SJSA1 (cell line): ENCODE results near the gene ELFN2. TPM values are rescaled to one million over a fixed set of nuclear protein-coding genes. Genes with fewer than 3 reads are reported as not detected.

Source experiments
- DNase-seq, 2 experiments: peaks; one replicate each; pipeline ENCODE4 v3.0.0-alpha.2; 2015 to 2020; ENCODE audit warnings: low spot score in 2 of 2, low read depth in 1 of 2
- H3K27ac ChIP-seq: fragments of 250-450 bp; sonication (Bioruptor Pico); 2 replicates; pipeline ENCODE4 v1.5.1; 2020; ENCODE audit warnings: mild to moderate bottlenecking, moderate library complexity
- H3K27me3 ChIP-seq: fragments of 250-450 bp; sonication (Bioruptor Pico); replicated peaks from 2 replicates; pipeline ENCODE4 v1.5.1; 2020; ENCODE audit warnings: mild to moderate bottlenecking, moderate library complexity
- H3K36me3 ChIP-seq: fragments of 250-450 bp; sonication (Bioruptor Pico); 2 replicates; pipeline ENCODE4 v1.5.1; 2020; ENCODE audit warnings: mild to moderate bottlenecking
- H3K4me1 ChIP-seq: fragments of 250-450 bp; sonication (Bioruptor Pico); replicated peaks from 2 replicates; pipeline ENCODE4 v1.6.1; 2021; ENCODE audit warnings: mild to moderate bottlenecking
- H3K4me3 ChIP-seq: fragments of 250-450 bp; sonication (Bioruptor Pico); 2 replicates; pipeline ENCODE4 v1.5.1; 2020; ENCODE audit warnings: mild to moderate bottlenecking
- H3K9me3 ChIP-seq: fragments of 250-450 bp; sonication (Bioruptor Pico); replicated peaks from 2 replicates; pipeline ENCODE4 v1.5.1; 2020; ENCODE audit warnings: mild to moderate bottlenecking
- total RNA-seq: library from RNA; depleted of rRNA; stranded (reverse); fragments of >200 nt; shearing (Covaris generic); gene quantifications from 2 replicates; pipeline ENCODE4 v1.2.3, GENCODE V29; 2014

Gene ELFN2
- total RNA-seq, 1 experiment from 2014 or later: 0.11 TPM

GRCh38 chr22:37370306-37370979 is 56.8 kb downstream of the ELFN2 start:
- H3K9me3 ChIP-seq: no peaks in the 10 kb centered on the region
- no peaks in the 10 kb centered on the region for H3K36me3 ChIP-seq
- H3K4me3 ChIP-seq: no peak overlapping the region
- H3K4me1 ChIP-seq: no peaks in the 10 kb centered on the region
- DNase-seq: no peak
- no peak overlapping the region for H3K27ac ChIP-seq
- peaks cover 15% of the 10 kb centered on the region for H3K27me3 ChIP-seq

DNA sequence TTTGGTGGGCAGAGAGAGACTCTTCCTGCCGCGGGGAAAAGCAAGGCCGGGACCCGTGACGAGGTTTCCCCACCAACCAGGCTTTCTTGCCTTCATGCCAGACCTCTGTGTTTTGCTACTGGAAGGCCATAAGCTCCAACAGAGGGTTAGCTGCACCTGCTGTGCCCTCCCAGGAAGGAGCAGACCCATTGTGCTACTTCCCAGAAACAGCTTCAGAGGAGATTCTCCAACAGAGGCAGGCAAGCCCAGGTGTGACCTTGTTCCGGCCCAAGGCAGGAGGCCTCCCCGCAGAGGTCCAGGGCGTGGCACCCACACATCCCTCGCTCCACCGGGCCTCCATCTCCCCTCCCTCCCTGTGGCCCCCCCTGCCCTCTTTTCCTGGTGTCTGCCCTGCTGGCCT is 57.8 kb downstream of the ELFN2 start:
- Histone ChIP-seq H3K27ac (no peak overlapping the region), H3K4me3 (no peak overlapping the region), H3K9me3 (no peaks in the 10 kb centered on the region), H3K36me3 (no peaks in the 10 kb centered on the region), H3K4me1 (no peaks in the 10 kb centered on the region), H3K27me3 (peaks cover 15% of the 10 kb centered on the region)
- DNase-seq: no peak

DNA sequence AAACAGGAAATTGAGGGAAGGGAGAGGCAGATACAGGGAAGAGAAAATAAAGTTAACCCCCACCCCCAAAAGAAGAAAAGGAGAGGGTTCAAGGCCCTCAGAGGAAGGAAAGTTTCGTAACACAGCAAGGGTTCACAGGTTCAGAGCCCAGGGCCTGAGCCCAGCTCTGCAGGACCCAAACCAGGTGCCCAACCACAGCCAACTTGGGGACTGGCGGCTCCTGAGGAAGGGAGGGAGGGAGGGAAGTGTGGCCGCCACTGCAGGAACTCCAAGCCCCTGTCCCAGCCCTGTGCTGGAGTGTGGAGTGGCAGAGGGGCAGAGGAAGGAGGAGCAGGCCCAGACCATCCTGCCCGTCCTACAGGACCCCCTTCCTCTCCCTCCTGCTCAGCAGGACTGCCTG is 59.2 kb downstream of the ELFN2 start:
- DNase-seq: no peak
- Histone ChIP-seq H3K4me3 (no peak overlapping the region), H3K4me1 (no peaks in the 10 kb centered on the region), H3K27me3 (peaks cover 15% of the 10 kb centered on the region), H3K9me3 (no peaks in the 10 kb centered on the region), H3K36me3 (no peaks in the 10 kb centered on the region), H3K27ac (no peak overlapping the region)

GRCh38 chr22:37366601-37367000 is 60.7 kb downstream of the ELFN2 start:
- peaks cover 5% of the 10 kb centered on the region for H3K27me3 ChIP-seq

DNA sequence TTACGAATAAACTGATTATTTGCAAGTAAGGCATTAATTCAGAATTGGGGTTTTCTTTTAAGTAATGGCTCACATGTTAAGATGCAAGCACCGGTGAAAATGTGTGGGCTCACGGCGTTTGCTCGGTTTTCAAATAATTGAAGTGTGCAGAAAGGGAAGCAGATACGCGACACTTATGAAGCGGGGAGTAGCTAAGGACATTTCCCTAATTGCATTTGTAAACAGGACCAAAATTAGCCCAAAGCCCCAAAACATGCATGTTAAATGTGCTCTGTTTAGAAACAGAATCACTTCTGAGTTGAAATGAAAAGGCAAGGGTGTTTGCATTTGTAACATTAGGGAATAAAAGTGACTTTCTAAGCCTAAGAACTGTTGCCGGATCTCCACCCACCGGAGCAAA is 61.3 kb downstream of the ELFN2 start:
- Histone ChIP-seq H3K27me3 (no peaks in the 10 kb centered on the region), H3K4me1 (no peaks in the 10 kb centered on the region), H3K27ac (no peak overlapping the region), H3K9me3 (no peaks in the 10 kb centered on the region), H3K36me3 (no peaks in the 10 kb centered on the region), H3K4me3 (no peak overlapping the region)
- DNase-seq: no peak

More at GRCh38 chr22:37366601-37367000, 60.7 kb downstream of the ELFN2 start:
- Histone ChIP-seq H3K27ac (no peak overlapping the region), H3K9me3 (no peaks in the 10 kb centered on the region), H3K4me1 (no peaks in the 10 kb centered on the region), H3K36me3 (no peaks in the 10 kb centered on the region), H3K4me3 (no peak overlapping the region)
- no peak for DNase-seq

DNA sequence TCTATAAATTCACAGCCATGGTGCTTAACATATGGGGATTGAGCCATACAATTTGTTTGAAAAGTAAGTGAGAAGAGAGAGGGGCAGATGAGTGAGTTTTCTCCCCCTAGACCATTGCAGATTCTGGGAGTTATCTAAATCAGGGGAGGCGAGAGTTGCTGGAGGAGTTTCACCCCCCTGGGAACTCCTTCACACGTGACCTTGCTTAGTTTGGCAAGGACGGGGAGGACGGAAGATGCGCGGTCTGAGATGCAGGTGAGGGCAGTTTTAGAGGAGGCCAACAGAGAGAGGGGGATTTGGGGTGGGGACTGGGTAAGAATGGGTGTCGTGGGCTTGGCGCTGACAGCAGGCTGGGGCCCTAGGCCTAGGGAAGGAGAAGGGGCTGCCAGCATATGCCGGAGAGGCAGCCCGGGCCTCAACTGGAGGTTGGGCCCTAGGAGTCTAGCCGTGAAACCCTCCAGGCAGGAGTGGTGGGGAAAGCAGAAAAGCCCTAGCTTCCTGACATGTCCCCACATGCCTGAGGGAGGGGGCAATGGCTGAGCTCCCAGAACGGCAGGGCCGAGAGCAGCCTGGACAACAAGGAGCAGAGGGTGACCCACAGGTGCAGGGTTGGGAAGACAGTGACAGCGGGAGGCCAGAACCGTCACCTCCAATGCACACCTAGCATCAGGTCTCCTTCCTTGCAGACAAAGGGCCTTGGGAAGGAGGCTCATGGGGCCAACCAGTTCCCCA is 63.9 kb downstream of the ELFN2 start:
- no peaks in the 10 kb centered on the region for H3K9me3 ChIP-seq
- no peaks in the 10 kb centered on the region for H3K36me3 ChIP-seq
- no peak overlapping the region for H3K4me3 ChIP-seq

DNA sequence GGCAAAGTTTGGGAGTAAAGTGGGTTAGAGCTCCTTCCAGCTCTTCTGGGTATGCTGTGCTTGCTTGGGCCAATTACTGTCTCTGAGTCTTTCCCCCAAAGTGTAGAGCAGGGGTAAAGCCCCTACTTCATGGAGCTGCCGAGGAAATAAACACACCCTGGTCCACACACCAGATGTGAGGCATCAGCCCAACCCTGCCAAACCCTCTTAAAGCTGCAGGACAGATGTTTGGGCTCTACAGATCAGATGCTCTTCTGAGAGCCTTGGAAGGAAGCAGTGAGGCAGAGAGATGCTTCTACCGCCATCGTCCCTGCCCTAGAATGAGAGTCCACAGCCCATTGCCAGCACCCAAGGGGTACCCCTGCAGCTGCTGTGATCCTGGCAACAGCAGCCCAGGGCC is 64.7 kb downstream of the ELFN2 start:
- Histone ChIP-seq H3K4me3 (no peak overlapping the region), H3K4me1 (no peaks in the 10 kb centered on the region), H3K9me3 (no peaks in the 10 kb centered on the region), H3K36me3 (no peaks in the 10 kb centered on the region), H3K27ac (no peak overlapping the region), H3K27me3 (no peaks in the 10 kb centered on the region)
- DNase-seq: no peak

More for the DNA sequence above, 63.9 kb downstream of the ELFN2 start:
- Histone ChIP-seq H3K27ac (no peak overlapping the region), H3K27me3 (no peaks in the 10 kb centered on the region), H3K4me1 (no peaks in the 10 kb centered on the region)
- DNase-seq: no peak

GRCh38 chr22:37358917-37359316 is 68.4 kb downstream of the ELFN2 start:
- Histone ChIP-seq H3K27me3 (0 out of 2 replicates have a peak, but pooled peaks cover 6% of the 10 kb centered on the region), H3K27ac (no peak overlapping the region), H3K9me3 (no peaks in the 10 kb centered on the region), H3K4me3 (no peak overlapping the region), H3K36me3 (no peaks in the 10 kb centered on the region), H3K4me1 (peaks cover 5% of the 10 kb centered on the region)
- DNase-seq: no peak

DNA sequence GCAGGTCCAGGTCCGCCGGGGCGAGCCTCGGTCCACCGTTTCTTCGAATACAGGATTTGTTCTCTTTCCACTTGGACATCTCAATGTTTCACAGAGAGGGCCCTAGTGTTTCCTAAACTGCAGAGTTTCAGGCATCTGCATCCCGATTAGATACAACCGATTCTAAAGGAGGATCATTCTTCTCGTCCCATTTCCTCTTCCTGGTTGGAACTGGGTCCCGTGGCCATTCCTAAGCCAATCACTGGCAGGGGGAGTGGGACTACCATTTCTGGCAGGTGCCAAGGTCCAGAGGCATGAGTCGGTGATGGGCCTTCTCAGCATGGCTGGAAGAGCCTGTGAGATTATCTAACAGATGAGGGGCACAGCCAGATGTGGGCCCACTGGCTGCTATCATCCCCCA is 68.9 kb downstream of the ELFN2 start:
- Histone ChIP-seq H3K27ac (no peak overlapping the region), H3K9me3 (no peaks in the 10 kb centered on the region), H3K4me3 (no peak overlapping the region), H3K4me1 (peaks cover 10% of the 10 kb centered on the region), H3K36me3 (no peaks in the 10 kb centered on the region), H3K27me3 (0 out of 2 replicates have a peak, but pooled peaks cover 7% of the 10 kb centered on the region)
- DNase-seq: no peak

DNA sequence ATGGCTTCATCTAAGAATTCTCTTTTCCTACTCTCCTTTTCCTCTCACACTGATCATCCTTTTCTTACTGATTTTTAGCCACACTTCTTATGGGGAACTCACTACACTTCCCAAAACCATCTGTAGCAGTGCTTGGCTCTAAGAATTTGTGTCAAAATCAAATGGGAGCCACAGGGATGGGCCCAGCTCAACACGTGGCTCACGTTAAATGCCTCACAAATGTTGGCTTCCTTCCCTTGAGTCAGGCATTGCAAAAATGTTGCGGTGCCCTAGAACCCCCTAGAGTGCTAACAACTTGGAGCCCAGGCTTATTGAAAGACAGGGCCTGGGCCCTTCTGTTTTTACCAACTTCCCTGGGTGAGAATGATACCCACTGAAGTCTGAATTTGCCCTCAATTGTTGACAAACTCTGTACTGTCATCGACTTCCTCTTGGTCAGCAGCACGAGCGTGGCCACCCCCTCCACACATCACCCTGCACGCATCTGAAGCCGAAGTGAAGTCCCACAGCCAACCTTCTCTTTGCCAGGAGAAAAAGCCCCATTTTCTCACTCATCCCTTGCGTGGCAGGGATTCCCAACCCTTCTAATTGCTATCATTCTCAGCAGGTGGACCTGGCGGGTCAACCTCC is 69.7 kb downstream of the ELFN2 start:
- 0 out of 2 replicates have a peak, but pooled peaks cover 7% of the 10 kb centered on the region for H3K27me3 ChIP-seq
- peaks cover 14% of the 10 kb centered on the region for H3K4me1 ChIP-seq
- DNase-seq: no peak
- H3K27ac ChIP-seq: no peak overlapping the region
- H3K36me3 ChIP-seq: no peaks in the 10 kb centered on the region
- H3K4me3 ChIP-seq: no peak overlapping the region
- no peaks in the 10 kb centered on the region for H3K9me3 ChIP-seq

DNA sequence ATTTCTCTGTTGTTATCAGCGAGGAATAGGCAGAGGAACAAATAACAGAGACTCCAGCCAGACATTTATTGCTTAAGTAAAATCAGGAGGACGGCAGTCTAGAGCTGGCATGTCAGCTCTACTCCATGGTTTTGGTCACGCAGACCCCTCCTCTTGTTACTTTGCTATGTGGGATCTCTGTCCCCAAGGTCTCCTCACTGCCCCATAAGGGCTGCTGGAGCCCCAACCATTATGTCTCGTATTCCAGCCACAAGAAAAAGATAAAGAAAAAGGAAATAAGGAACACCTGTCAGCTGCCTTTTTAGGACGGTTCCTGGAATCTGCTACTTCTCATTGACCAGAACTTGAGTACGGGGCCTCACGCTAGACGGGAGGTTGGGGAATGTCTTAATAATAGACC is 70.4 kb downstream of the ELFN2 start:
- no peak for DNase-seq
- no peak overlapping the region for H3K27ac ChIP-seq
- H3K4me1 ChIP-seq: peaks cover 14% of the 10 kb centered on the region
- 0 out of 2 replicates have a peak, but pooled peaks cover 7% of the 10 kb centered on the region for H3K27me3 ChIP-seq
- H3K9me3 ChIP-seq: no peaks in the 10 kb centered on the region
- no peaks in the 10 kb centered on the region for H3K36me3 ChIP-seq
- H3K4me3 ChIP-seq: no peak overlapping the region

DNA sequence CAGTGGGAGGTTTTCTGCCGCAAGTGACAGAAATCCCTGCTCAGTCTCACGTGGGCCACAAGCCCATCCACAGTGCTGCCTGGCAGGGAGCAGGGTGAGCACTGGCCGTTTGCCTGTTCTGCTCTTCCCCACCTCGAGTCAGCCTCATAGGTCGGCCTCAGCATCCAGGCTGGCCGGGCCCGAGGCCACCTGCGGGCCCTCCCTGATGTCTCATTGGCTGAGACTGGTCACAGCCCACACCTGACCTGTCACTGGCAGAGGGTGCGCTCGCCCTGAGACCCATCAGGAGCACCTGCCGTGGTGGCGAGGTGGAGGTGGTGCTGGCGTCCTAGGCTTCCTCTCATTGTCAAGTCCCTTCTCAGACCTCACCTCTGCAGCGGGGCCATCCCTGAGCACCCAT is 72.1 kb downstream of the ELFN2 start:
- H3K36me3 ChIP-seq: no peaks in the 10 kb centered on the region
- no peak overlapping the region for H3K27ac ChIP-seq
- peaks cover 14% of the 10 kb centered on the region for H3K4me1 ChIP-seq
- H3K4me3 ChIP-seq: no peak overlapping the region
- no peaks in the 10 kb centered on the region for H3K9me3 ChIP-seq
- DNase-seq: no peak
- H3K27me3 ChIP-seq: 0 out of 2 replicates have a peak, but pooled peaks cover 7% of the 10 kb centered on the region

GRCh38 chr22:37354670-37355069 is 72.6 kb downstream of the ELFN2 start:
- no peak overlapping the region for H3K4me3 ChIP-seq
- peak overlapping the region; percentile 19 for H3K27ac ChIP-seq
- H3K4me1 ChIP-seq: peaks cover 14% of the 10 kb centered on the region
- H3K27me3 ChIP-seq: 0 out of 2 replicates have a peak, but pooled peaks cover 7% of the 10 kb centered on the region
- no peaks in the 10 kb centered on the region for H3K9me3 ChIP-seq
- H3K36me3 ChIP-seq: no peaks in the 10 kb centered on the region
- no peak for DNase-seq

DNA sequence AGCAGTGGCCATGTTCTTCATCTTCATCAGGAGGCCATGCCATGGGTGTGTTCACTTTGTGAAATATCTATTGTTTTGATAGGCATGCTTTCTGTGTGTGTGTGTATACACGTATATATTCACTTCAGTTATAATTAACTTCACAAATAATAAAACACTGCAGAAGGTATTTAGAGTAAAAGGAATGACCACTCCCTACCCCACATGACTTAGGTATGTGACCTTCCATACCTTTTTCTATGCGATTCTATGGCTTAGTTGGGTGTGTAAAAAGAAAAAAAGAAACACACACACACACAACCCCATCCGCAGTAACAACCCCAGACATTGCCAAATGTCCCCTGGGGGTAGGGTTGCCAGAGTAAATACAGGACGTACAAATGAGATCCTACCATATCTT is 73.0 kb downstream of the ELFN2 start:
- DNase-seq: no peak
- Histone ChIP-seq H3K4me1 (peaks cover 14% of the 10 kb centered on the region), H3K36me3 (no peaks in the 10 kb centered on the region), H3K4me3 (no peak overlapping the region), H3K9me3 (no peaks in the 10 kb centered on the region), H3K27me3 (0 out of 2 replicates have a peak, but pooled peaks cover 7% of the 10 kb centered on the region), H3K27ac (peak overlapping the region; percentile 19)
